Stimulated activated CD8-positive, alpha-beta memory T cell treated with anti-CD3 and anti-CD28 coated beads, Interleukin-15, amount 100 ng/mL, for 48 hours (primary cell): ENCODE data around the gene XIRP1.

Experiments
- DNase-seq, 2 donors: peaks; one replicate each; pipeline ENCODE4 v3.0.0-alpha.2; 2020; ENCODE audit warnings: low read depth in 2 of 2

The XIRP1 gene

DNA sequence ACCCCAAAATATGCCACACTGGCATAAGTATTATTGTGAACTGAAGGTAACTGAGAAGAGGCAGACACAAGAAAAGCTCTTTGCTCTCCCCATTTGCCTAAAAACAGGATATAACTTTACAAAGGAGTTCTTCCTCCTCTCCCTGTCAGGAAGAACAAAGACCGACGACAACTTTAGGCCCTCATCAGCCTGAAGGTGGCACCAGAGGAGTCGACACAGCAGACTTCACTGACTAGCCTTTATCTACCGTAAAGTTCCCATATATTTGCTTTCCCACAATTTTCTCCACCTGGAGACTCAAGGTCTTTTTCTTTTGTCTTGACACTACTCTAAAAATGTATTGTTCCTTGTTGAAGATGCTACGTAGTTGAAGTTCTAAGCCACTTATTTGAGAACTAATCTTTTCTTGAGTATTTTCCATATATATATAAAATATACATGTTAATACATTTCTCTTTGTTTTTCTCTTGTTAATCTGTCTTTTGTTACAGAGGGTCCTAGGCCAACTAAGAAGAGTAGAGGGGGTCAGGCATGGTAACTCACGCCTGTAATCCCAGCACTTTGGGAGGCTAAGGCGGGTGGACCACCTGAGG lies 16.2 kb upstream of the XIRP1 start:
- no peak for DNase-seq

DNA sequence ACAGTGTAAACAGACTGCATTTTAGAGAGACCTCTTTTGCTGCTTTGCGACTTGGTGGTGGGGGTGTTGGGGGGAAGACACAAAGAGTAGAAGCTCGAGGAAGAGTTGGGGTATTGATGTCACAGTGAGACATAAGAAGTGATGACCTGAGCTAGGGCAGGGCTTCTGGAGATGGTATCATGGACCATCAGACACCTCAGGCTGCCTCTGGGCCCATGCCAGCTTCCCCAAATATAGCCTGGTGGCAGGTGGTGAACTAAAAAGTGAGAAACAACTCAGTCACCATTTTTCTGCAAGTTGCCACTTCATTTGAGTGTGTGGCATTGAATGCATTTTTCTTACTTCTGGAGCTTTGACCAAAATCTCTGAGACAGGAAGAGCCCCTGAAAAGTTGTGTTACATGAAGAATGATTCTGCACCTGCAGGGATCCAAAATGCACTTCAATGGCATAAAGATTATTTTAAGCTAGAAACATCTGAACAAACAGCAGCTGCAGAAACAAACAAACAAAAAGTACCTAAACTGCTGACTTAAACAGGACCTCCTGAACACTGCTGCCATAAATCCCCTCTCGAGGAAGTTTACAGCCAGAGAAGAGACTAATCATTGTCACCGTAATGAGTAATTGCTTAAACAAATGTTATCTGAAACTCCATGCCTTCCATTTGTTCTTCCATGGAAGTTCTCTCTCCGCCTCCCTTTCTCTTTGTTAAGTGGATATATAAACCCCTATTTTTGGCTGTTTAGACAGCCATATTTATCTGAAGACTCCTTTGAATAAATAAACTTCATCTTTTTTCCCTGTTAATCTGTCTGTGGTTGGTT lies 15.2 kb upstream of the XIRP1 start:
- DNase-seq: no peak

DNA sequence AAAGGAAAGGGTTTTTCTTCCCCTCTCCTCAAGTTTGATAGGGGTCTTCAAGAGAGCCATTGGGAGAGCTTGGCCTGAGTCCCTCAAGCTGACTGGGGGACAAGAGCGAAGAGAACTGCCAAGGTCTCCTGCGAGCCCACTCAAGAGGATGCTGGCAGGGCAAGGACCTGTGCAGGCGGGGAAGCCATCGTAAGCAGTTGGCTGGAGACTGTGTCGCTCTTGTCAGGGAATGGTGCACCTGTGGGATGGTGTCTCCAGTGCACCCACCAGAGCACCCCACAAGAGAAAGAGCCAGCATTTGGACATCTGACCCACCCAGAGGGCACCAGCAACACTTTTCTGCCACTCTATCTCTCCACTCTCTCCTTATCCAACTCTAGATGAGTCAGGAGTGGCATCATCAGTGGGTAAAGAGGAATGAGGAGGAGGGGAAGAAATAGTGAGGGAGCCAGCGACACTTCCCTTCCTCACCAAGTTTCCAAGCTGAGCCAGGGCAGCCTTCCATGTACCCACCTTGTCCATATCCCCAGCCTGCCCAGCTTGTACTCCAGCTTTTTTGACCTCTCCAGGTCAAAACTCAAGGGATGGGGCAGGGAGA lies 13.6 kb upstream of the XIRP1 start:
- no peak for DNase-seq

DNA sequence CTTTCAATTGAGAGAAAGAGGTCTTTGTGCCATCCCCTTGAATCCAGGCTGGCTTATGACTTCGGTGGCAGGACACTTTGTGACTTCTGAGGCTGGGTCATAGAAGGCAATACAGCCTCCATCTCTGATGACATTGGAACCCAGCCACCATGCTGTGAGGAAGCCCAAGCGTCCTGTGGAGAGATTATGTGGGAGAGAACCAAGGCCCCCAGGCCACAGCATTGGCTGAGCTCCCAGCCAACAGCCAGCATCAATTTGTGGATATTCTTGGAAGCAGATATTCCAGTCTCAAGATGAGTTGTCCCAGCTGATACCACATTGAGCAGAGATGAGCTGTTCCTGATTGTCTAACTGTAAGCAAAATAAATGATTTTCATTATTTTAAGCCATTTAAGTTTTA lies 12.7 kb upstream of the XIRP1 start:
- DNase-seq: no peak

DNA sequence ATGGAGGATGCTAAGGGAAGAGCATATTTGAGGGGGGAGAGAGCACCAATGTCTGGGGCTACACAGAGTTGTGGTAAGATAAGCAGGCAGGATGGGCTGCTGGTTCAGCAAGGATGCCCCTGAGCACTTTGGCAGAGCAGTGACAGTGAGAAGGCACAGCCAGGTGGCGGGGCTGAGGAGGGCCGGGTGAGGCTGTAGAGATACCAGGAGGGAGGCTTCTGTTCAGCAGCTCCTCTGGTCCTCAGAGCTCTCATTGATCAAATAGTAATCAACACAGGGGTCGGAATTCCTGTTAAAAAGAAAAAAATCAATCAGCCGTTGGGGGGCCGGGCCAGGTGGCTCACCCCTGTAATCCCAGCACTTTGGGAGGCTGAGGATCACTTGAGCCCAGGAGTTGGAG lies 11.5 kb upstream of the XIRP1 start:
- no peak for DNase-seq

DNA sequence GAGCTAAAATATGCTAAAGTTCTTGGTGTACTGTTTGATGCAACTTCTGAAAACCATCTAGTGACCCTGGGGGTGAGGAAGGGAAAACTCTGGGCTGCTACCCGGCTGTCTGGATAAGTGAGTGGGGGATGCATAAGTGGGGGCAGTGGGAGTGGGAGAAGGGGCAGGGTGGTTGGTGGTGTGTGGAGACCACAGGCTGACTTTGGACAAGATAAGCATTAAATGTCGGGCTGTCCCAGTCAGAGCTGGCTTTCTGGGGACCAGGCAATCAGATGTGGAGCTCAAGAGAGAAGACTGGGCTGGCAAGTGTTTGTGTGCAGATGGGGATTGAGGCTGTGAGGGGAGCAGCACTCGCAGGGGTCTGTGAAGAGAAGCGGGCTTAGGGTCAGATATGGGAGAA lies 11.0 kb upstream of the XIRP1 start:
- DNase-seq: no peak

DNA sequence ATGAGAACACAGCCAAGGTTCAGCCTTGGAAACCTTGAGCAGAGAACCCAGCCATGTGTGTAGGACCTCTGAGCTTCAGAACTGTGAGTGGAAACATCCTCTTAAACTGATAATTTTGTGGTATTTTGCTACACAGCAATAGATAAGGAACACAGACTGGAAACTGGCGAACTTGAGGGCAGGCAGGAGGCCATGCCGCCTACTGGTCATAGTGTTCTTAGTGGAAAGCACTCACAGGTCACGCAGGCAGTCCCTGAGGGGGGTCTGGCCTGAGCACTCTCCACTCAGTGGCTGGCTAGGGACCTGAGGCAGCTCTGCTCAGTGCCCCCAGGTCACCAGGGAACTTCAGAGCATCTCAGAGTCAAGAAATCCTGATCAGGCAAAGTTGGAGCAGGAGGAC lies 9.7 kb upstream of the XIRP1 start:
- no peak for DNase-seq

DNA sequence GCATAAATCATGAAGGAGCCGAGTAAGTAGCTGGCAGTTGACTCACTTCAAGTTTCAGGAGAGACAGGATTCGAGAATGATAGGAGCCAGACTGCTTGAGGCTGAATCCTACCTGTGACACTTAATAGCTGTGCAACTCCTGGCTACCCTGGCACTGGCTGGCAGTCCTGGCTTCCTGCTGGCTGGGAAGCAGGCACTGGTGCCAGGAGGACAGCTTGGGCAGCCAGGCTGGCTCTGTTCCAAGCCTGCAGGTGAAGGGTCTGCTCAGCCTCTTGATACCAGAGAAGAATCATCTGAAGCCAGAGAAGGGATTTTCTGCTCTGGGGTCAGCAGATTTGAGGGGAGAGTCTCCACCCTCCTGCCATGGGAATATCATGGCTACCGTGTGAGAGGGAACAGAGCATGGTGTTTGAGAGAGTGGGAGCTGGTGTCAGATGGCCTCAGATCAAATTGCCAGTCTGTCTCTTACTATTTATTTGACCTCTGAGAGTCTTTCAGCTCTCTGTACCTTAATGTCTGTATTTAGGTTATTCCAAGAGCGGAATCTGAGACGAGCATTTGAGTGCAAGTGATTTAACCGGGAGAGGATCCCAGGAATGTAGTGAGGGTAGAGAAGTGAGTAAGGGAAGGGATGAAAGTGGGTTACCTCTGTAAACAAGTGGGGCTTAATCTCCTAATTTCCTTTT lies 4.4 kb upstream of the XIRP1 start:
- no peak for DNase-seq

DNA sequence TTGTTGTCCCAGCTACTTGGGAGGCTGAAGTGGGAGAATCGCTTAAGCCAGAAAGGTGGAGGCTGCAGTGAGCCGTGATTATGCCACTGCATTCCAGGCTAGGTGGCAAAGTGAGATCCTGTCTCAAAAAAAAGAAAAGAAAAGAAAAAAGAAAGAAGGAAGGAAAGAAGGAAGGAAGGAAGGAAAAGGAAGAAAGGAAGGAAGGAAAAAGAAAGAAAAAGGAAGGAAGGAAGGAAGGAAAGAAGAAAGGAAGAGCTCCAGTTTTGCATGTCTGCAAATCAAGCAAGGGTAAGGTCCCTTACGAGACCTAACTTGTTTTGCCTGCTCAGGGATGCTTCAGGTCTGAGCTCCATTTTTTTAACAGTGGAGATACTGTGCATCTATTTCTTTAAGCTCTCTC lies 3.6 kb upstream of the XIRP1 start:
- no peak for DNase-seq

DNA sequence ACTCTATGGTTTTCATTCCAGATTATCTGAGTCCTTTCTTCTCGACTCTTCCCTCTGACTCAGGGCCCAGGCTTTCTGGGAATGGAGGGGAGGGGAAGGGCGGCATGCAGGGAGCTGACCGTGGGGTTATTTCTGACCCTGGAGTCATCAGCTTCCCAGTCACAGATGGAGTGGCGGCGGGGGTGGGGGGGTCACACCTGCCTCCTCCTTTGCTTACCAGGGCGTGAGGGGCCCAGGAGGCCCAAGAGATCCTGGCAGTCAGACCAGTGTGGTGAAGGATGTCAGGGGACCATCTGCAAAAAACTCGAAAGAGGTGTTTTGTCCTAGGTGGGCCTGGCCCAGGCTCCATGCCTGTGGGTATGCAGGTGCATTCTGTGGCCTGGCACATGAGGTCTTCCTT lies 996 bp upstream of the XIRP1 start:
- DNase-seq: no peak

DNA sequence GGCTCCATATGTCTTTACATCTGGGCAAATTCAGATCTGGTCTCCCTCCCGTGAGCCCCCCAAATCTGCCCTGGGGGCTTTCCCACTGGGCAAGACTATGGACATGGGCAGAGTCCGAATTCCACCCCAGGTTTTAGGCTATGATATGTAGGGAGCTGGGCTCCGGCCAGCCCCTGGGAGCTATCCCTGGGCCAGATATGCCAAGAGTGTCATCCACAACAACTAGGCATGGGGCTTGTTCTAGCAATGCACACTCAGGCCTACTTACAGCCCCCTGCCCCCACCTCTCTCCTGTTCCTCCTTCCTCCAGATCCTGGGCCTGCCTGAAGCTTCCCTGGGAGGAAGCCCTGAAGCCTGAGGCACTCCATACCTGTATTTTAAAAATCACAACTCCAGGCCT lies 622 bp downstream of the XIRP1 start:
- DNase-seq: no peak

DNA sequence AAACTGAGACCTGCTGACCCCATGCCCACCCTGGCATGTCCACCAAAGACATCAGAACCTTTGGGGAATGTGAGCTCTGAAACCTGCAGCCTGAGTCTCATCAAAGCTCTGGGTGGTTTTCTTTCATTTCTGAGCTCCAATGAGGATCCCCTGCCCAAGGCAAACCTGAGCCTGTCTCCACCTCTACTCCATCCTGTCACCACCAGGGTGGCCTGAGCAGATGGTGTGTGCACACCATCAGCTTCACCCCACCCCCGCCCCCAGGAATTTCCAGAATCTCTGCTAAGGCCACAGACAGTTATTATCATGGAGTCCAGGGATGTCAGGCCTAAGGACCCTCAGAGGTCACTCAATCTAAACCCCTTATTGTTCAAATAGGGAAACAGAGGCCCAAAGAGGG lies 1.3 kb downstream of the XIRP1 start:
- DNase-seq: no peak

DNA sequence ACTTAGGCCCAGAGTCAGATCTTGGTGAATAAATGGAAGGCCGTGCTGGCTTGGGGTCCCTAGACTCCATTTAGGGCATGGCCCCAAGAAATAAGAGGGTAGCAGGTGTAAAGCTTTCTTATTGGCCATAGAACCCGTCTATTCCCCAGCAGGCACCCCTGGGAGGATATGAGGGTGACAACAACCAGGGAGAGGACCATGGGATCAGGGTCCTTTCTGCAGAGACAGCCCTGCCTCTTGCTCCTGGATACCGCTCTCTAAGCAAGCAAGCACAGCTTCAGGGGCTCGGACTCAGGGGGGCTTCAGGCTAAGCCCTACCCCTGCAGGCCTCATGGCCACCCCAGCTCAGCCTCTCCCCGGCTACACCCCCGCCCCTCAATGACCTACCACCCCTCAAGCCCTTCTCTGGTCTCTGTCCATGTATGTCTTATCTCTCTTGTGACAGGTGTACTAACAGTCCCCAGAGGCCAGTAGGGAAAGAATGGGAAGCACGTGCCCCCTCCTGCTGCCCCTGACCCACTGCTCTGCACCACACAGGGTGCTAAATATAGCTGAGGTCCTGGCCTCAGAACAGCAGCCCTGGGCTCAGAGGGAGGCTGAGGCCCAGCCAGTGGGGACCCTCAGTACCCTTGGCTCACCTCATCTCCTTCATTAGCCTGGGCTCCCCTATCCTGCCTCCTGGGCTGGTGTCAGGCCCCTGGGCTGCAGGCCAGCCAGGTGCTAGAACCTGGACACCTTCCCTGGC lies 1.9 kb downstream of the XIRP1 start:
- no peak for DNase-seq

DNA sequence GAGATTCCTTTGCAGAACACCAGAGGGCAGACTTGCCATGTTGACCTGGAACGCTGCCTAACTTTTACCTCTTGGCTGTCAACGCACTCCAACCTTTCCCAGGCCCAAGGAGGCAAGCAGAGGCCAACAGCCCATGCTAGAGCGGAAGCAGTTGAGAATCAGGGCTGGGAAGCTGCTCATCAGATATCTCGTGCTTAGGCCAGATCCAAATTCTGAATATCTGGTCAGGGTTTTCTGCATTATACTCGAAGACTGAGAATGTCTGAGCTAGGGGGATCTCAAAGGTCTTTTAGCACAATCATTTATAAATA lies 2.5 kb downstream of the XIRP1 start:
- peak in 1 of 2 donors; percentile 20 for DNase-seq

DNA sequence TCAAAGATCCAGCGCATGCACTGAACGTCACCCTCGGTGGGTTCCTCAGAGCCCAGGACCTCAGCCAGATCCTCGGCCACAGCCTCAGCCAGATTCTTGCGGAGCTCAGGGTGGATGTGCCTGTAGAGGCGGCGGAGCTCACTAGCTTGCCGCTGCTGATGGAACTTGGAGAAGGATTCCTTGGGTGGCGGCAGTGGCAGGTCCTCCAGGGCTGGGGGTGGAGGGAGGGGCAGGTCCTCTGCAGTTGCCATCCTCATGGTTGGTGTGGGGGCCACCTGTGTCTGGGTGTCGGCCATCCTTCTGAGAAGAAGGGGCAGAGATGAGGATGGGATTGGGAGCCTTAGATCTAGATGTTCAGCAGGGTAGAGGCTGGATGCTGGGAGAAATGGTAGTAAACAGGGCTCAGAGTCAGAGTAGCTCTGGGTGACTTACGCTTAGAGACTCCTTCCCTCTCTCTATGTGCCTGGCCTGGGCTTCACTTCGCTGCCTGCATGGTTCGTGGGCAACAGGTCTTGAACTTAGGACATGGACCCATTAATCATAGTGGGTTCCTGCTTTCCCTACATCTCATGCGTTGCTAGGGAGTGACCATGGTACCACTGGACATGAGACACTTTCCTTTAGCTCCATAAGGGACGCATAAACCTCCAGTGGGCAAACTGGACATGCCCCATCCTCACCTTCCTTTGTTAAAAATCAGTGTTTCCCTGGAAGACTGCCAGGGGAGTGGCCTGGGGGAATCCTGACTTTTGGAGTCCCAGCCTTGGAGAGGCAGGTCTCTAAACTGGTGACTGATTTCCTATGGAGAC lies 3.0 kb downstream of the XIRP1 start:
- DNase-seq: no peak

DNA sequence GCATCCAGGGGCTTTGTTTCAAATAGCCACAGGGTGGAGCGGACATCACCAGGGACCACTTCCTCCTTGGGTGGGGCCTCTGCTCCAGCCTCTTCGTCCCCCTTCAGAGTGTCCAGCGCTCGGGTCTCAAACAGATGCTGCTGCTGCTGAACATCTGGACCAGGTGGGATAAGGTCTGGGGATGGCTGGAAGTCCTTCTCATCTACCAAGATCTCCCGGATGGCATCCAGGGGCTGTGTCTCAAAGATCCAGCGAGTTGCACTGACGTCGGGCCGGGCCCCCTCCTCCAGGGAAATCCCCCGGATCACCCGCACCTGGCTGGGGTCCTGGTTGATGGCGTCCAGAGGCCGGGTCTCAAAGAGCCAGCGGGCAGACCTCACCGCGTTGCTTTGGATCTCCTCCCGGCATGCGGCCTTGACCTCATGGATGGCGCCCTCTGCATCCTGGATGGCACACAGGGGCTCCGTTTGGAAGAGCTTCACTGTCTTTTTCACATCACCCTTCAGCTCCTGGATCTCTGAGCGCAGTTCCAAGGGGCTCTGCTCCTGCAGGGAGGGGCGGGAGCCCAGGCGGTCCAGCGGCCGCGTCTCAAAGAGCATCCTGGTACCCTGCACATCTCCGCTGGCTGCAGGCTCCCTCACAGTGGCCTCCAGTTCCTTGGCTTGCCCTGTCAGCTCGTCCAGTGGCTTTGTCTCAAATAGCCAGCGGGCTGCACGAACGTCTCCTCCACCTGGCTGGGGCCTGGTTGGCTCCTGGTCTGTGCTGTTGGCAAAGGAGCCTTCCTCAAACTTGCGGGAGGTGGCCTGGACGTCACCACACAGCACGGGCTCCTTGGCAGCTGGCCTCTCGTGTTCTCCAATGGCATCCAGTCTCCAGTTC lies 3.9 kb downstream of the XIRP1 start:
- DNase-seq: no peak

DNA sequence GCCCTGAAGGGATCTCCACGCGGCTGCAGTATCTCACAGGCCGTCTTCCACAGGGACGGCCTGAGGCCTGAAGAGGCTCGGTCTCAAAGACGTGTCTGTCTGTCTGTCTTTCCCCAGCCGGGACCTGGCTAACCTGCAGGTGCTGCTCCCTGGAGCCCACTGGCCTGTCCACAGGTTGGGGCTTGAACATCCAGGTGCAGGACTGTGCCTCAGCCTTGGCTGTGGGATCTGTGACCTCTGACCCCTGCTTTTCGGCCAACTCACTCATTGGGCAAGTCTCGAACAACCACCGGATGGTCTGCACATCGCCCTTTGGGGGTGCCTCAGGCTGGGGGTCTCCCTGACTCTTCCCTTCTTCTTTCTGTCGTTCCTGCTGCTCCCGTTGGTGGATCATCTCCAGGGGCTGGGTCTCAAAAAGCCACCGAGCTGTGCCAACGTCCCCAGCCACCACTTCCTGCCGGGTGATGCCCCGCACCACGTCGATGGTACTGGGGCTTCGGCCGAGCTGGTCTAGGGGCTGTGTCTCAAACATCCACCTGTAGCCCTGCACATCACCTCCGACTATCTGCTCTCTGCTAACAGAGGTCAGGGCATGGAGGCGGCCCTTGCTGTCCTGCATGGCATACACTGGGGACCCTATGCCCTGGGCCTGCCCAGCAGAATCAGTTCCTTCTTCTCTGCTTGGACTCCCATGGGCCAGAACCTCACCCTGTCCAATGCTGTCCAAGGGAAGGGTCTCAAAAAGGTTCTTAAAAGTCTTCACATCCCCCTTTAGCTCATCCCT lies 4.8 kb downstream of the XIRP1 start:
- DNase-seq: no peak

DNA sequence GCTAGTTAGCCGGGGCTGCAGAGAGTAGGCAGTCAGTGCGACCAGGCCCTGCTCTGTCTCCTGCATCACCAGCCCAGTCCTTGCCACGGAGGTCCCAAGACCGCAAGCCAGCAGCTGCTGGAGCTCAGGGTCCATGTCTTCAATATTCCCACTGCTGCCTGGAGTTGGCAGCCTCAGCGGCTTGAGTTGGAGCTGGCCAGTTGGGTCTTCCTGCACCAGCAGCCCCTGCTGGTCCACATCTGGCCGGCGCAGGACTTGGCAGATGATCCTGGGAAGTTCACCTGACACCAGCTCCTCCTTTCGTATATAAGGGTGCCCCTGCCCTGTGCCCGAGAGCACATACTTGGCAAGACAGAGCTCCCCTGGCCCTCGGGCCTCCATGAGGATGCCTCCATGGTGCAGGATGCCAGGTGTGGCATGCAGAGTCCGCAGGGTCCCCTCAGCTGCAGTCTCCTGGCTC lies 5.7 kb downstream of the XIRP1 start:
- no peak for DNase-seq

DNA sequence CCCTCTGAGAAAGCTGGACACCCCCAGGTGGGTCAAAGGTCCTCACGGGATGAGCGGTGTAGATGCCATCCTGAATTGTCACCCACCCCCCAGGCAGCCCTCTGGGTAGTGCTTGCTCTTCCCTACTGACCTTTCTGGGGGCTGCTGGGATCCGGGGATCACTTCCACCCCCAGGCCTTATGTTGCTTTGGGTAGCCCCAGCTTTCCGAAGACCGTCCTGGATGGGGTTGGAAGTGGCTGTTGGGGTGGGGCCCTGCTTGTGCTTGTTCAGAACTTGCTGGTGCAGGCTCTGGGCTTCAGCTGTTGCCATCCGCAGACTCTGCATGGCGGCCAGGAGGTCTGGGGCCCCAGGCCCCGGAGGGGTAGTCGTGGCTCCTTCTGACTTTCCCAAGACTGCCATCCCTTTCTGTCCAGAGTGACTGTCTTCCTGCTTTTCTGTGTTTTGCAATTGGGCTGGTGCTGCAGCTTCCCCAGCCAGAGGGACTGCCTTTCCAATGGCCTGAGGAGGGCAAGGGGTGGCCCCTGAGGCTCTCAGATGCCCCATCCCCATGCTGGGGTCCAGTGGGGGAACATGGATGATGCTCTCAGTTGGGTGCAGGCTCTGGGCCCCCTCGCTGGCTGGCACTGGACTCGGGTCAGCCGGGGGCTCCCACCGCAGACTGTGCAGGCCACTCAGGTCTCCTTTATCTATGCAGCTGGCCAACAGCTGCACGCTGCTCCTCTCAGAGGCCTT lies 6.3 kb downstream of the XIRP1 start:
- no peak for DNase-seq
